ES-I3 (cell line): Measurements from ENCODE around the gene MLIP.

Experiments used
- H3K36me3 ChIP-seq: 2 replicates; pipeline ENCODE4 v1.6.1; 2013; ENCODE audit warnings: mild to moderate bottlenecking, low read length, control low read depth, moderate library complexity; ENCODE audit not compliant: insufficient read depth
- H3K4me1 ChIP-seq: 2 replicates; pipeline ENCODE4 v1.6.1; 2013; ENCODE audit warnings: mild to moderate bottlenecking, control low read depth, low read length; ENCODE audit not compliant: insufficient read depth
- H3K9ac ChIP-seq: 2 replicates; pipeline ENCODE4 v1.6.1; 2013; ENCODE audit warnings: low read depth, mild to moderate bottlenecking, low read length, moderate library complexity
- H3K9me3 ChIP-seq: 2 replicates; pipeline ENCODE4 v1.6.1; 2013; ENCODE audit warnings: mild to moderate bottlenecking, low read length, moderate library complexity; ENCODE audit not compliant: control insufficient read depth, insufficient read depth

Gene MLIP

GRCh38 chr6:54085047-54085446 is 26.2 kb upstream of the MLIP start:
- no peak overlapping the region for H3K9ac ChIP-seq
- H3K9me3 ChIP-seq: no peaks in the 10 kb centered on the region
- H3K36me3 ChIP-seq: no peaks in the 10 kb centered on the region
- no peaks in the 10 kb centered on the region for H3K4me1 ChIP-seq

GRCh38 chr6:54085541-54085940 is 25.7 kb upstream of the MLIP start:
- Histone ChIP-seq H3K9ac (no peak overlapping the region), H3K4me1 (no peaks in the 10 kb centered on the region)

GRCh38 chr6:54086439-54086838 is 24.8 kb upstream of the MLIP start:
- Histone ChIP-seq H3K4me1 (no peaks in the 10 kb centered on the region), H3K9ac (no peak overlapping the region), H3K9me3 (no peaks in the 10 kb centered on the region), H3K36me3 (no peaks in the 10 kb centered on the region)

More at GRCh38 chr6:54085541-54085940, 25.7 kb upstream of the MLIP start:
- Histone ChIP-seq H3K36me3 (no peaks in the 10 kb centered on the region), H3K9me3 (no peaks in the 10 kb centered on the region)

GRCh38 chr6:54087721-54088120 is 23.5 kb upstream of the MLIP start:
- no peak overlapping the region for H3K9ac ChIP-seq
- no peaks in the 10 kb centered on the region for H3K9me3 ChIP-seq
- no peaks in the 10 kb centered on the region for H3K36me3 ChIP-seq
- no peaks in the 10 kb centered on the region for H3K4me1 ChIP-seq

- Histone ChIP-seq H3K9me3 (no peaks in the 10 kb centered on the region), H3K4me1 (no peaks in the 10 kb centered on the region), H3K9ac (no peak overlapping the region), H3K36me3 (no peaks in the 10 kb centered on the region)
Observed at GRCh38 chr6:54093326-54093948, 17.8 kb upstream of the MLIP start.

GRCh38 chr6:54094293-54094692 is 16.9 kb upstream of the MLIP start:
- H3K9ac ChIP-seq: no peak overlapping the region
- no peaks in the 10 kb centered on the region for H3K36me3 ChIP-seq
- no peaks in the 10 kb centered on the region for H3K9me3 ChIP-seq
- H3K4me1 ChIP-seq: no peaks in the 10 kb centered on the region

- Histone ChIP-seq H3K9me3 (no peaks in the 10 kb centered on the region), H3K4me1 (no peaks in the 10 kb centered on the region), H3K9ac (no peak overlapping the region), H3K36me3 (no peaks in the 10 kb centered on the region)
Observed at GRCh38 chr6:54094786-54095185, 16.5 kb upstream of the MLIP start.

- no peak overlapping the region for H3K9ac ChIP-seq
Observed at GRCh38 chr6:54095723-54096122, 15.5 kb upstream of the MLIP start.

GRCh38 chr6:54096811-54097210 is 14.4 kb upstream of the MLIP start:
- no peaks in the 10 kb centered on the region for H3K36me3 ChIP-seq
- H3K9me3 ChIP-seq: no peaks in the 10 kb centered on the region
- no peaks in the 10 kb centered on the region for H3K4me1 ChIP-seq
- no peak overlapping the region for H3K9ac ChIP-seq

More at GRCh38 chr6:54095723-54096122, 15.5 kb upstream of the MLIP start:
- Histone ChIP-seq H3K9me3 (no peaks in the 10 kb centered on the region), H3K4me1 (no peaks in the 10 kb centered on the region), H3K36me3 (no peaks in the 10 kb centered on the region)

GRCh38 chr6:54097753-54098152 is 13.5 kb upstream of the MLIP start:
- H3K4me1 ChIP-seq: no peaks in the 10 kb centered on the region
- H3K9me3 ChIP-seq: no peaks in the 10 kb centered on the region
- H3K36me3 ChIP-seq: no peaks in the 10 kb centered on the region
- no peak overlapping the region for H3K9ac ChIP-seq

- H3K4me1 ChIP-seq: no peaks in the 10 kb centered on the region
- no peak overlapping the region for H3K9ac ChIP-seq
- no peaks in the 10 kb centered on the region for H3K9me3 ChIP-seq
- no peaks in the 10 kb centered on the region for H3K36me3 ChIP-seq
Observed at GRCh38 chr6:54098450-54099044, 12.7 kb upstream of the MLIP start.

GRCh38 chr6:54099225-54099624 is 12.0 kb upstream of the MLIP start:
- H3K9me3 ChIP-seq: no peaks in the 10 kb centered on the region

GRCh38 chr6:54100411-54101006 is 10.7 kb upstream of the MLIP start:
- Histone ChIP-seq H3K4me1 (no peaks in the 10 kb centered on the region), H3K9ac (no peak overlapping the region)

More at GRCh38 chr6:54099225-54099624, 12.0 kb upstream of the MLIP start:
- Histone ChIP-seq H3K36me3 (no peaks in the 10 kb centered on the region), H3K9ac (no peak overlapping the region), H3K4me1 (no peaks in the 10 kb centered on the region)

GRCh38 chr6:54102238-54102637 is 9.0 kb upstream of the MLIP start:
- no peaks in the 10 kb centered on the region for H3K9me3 ChIP-seq
- no peaks in the 10 kb centered on the region for H3K4me1 ChIP-seq
- no peak overlapping the region for H3K9ac ChIP-seq
- H3K36me3 ChIP-seq: no peaks in the 10 kb centered on the region

More at GRCh38 chr6:54100411-54101006, 10.7 kb upstream of the MLIP start:
- Histone ChIP-seq H3K36me3 (no peaks in the 10 kb centered on the region), H3K9me3 (no peaks in the 10 kb centered on the region)

- H3K4me1 ChIP-seq: no peaks in the 10 kb centered on the region
- H3K9me3 ChIP-seq: no peaks in the 10 kb centered on the region
- H3K9ac ChIP-seq: no peak overlapping the region
- no peaks in the 10 kb centered on the region for H3K36me3 ChIP-seq
Observed at GRCh38 chr6:54103497-54103896, 7.7 kb upstream of the MLIP start.
